HL-60 (cell line): ENCODE data around the gene RGSL1.

Experiments
- DNase-seq, 2 experiments: peaks; one replicate each; pipeline ENCODE4 v3.0.0-alpha.2; 2010 to 2020; ENCODE audit warnings: low read depth in 1 of 2, low spot score in 1 of 2
- H3K27ac ChIP-seq: fragments of 250-450 bp; sonication (Bioruptor Pico); replicated peaks from 2 replicates; pipeline ENCODE4 v1.5.1; 2020; ENCODE audit warnings: mild to moderate bottlenecking, moderate library complexity
- H3K27me3 ChIP-seq: fragments of 250-450 bp; sonication (Bioruptor Pico); 2 replicates; pipeline ENCODE4 v1.5.1; 2021; ENCODE audit warnings: mild to moderate bottlenecking, moderate library complexity; ENCODE audit not compliant: insufficient read depth, poor library complexity, severe bottlenecking
- H3K4me3 ChIP-seq: replicated peaks from 2 replicates; pipeline ENCODE4 v1.5.1; 2011; ENCODE audit warnings: mild to moderate bottlenecking, control low read depth, low read length; ENCODE audit not compliant: insufficient read depth
- CTCF ChIP-seq: IDR thresholded peaks from one replicate; pipeline ENCODE4 v1.5.1; 2011; ENCODE audit warnings: low read length, control low read depth, inconsistent platforms; ENCODE audit not compliant: insufficient read depth
- GABPA ChIP-seq: IDR thresholded peaks from 2 replicates; pipeline ENCODE4 v1.6.1; 2012; ENCODE audit warnings: low read depth
- POLR2AphosphoS5 ChIP-seq: IDR thresholded peaks from 2 replicates; pipeline ENCODE4 v1.6.1; 2012; ENCODE audit warnings: low read depth
- REST ChIP-seq: IDR thresholded peaks from 2 replicates; pipeline ENCODE4 v1.6.1; 2012; ENCODE audit warnings: low read depth; ENCODE audit not compliant: insufficient replicate concordance
- SPI1 ChIP-seq: IDR thresholded peaks from 2 replicates; pipeline ENCODE4 v1.6.1; 2012; ENCODE audit warnings: low read depth, mild to moderate bottlenecking, borderline replicate concordance

Gene RGSL1

GRCh38 chr1:182602935-182603645 lies 153.1 kb downstream of the RGSL1 start:
- TF ChIP-seq CTCF (no peak), POLR2AphosphoS5 (no peak), GABPA (no peak), REST (no peak), SPI1 (no peak)
- H3K27ac ChIP-seq: no peak overlapping the region
- peak overlapping the region; percentile 62 for H3K4me3 ChIP-seq
- H3K27me3 ChIP-seq: no peaks in the 10 kb centered on the region
- DNase-seq: no peak

GRCh38 chr1:182603646-182604174 lies 153.8 kb downstream of the RGSL1 start:
- no peak for DNase-seq
- H3K27me3 ChIP-seq: no peaks in the 10 kb centered on the region
- peak overlapping the region; percentile 62 for H3K4me3 ChIP-seq
- peak overlapping the region; percentile 19; the same call in 1 of the 2 replicates for H3K27ac ChIP-seq
- TF ChIP-seq REST: no peak
- TF ChIP-seq GABPA: no peak
- no peak for TF ChIP-seq POLR2AphosphoS5
- TF ChIP-seq SPI1: no peak
- no peak for TF ChIP-seq CTCF

- Histone ChIP-seq H3K27me3 (no peaks in the 10 kb centered on the region), H3K27ac (peak within 1 kb of the TSS; percentile 19; the same call in 1 of the 2 replicates), H3K4me3 (peak within 1 kb of the TSS; percentile 62)
- peak; percentile 92 to 94 for DNase-seq
- peak; percentile 92 for TF ChIP-seq POLR2AphosphoS5
- TF ChIP-seq CTCF: no peak
- peak; percentile 62 for TF ChIP-seq REST
These were observed 154.5 kb downstream of the RGSL1 start, which contains the start of gene RGS16 for GRCh38 chr1:182604175-182605164. Gene RGS16 (minus strand): TSS chr1:182604389. CDS start chr1:182604259, 130 bp downstream.
